B cell (primary cell): ENCODE data around the gene PSME2. TPM values are rescaled to one million over a fixed set of nuclear protein-coding genes. Genes with fewer than 3 reads are reported as not detected.

Source experiments
- ATAC-seq: fragments of 200-7000 bp; cut with Tn5 transposase; one replicate; pipeline ENCODE4 v1.10.0; 2021; ENCODE audit warnings: low read depth, mild to moderate bottlenecking, moderate number of reproducible peaks, moderate library complexity
- CTCF ChIA-PET: fragments of 350-600 bp; sonication (Branson Sonifier 250); formaldehyde crosslinking; loops from one replicate; lab custom pipeline; 2021; ENCODE audit warnings: antibody characterized with exemption, inconsistent platforms; lab: Charles Lee
- POLR2A ChIA-PET: fragments of 350-600 bp; sonication (Branson Sonifier 250); formaldehyde crosslinking; loops from one replicate; lab custom pipeline; 2021; ENCODE audit warnings: antibody characterized with exemption; lab: Charles Lee
- DNase-seq: peaks from one replicate; pipeline ENCODE4 v3.0.0; 2013
- H2AFZ ChIP-seq: 2 replicates; pipeline ENCODE4 v1.6.1; 2012; ENCODE audit warnings: mild to moderate bottlenecking, low read depth, low read length; ENCODE audit not compliant: insufficient read depth, poor library complexity, severe bottlenecking
- H3K27ac ChIP-seq, 2 donors: 1 replicate in 1 of 2; 2 replicates in 1 of 2; pipeline ENCODE4 v1.5.1; 2012 to 2013; ENCODE audit warnings: low read length in 2 of 2, mild to moderate bottlenecking in 2 of 2, moderate library complexity in 1 of 2
- H3K27me3 ChIP-seq, 4 experiments: fragments of 200-600 bp in 1 of 4; sonication (generic) in 1 of 4; replicated peaks in 1 of 4; 1 replicate in 2 of 4; 2 replicates in 2 of 4; pipeline versions ENCODE4 v1.6.1 to v1.7.0; 2013 to 2016; ENCODE audit warnings: low read length in 3 of 4, mild to moderate bottlenecking in 2 of 4, mixed read lengths in 1 of 4, moderate library complexity in 1 of 4; ENCODE audit not compliant: insufficient read depth in 4 of 4, control insufficient read depth in 3 of 4; ENCODE audit errors: control extremely low read depth in 1 of 4
- H3K36me3 ChIP-seq, 2 experiments: replicated peaks in 1 of 2; 1 replicate in 1 of 2; 2 replicates in 1 of 2; pipeline versions ENCODE4 v1.6.1 to v1.7.1; 2013; ENCODE audit warnings: low read length in 1 of 2; ENCODE audit not compliant: insufficient read depth in 2 of 2, control insufficient read depth in 1 of 2; ENCODE audit errors: control extremely low read depth in 1 of 2, extremely low read depth in 1 of 2
- H3K4me1 ChIP-seq, 2 donors: fragments of 200-600 bp in 1 of 2; sonication (generic) in 1 of 2; 1 replicate in 1 of 2; 2 replicates in 1 of 2; pipeline versions ENCODE4 v1.5.1 to v1.6.1; 2013 to 2017; ENCODE audit warnings: low read length in 2 of 2; ENCODE audit not compliant: control insufficient read depth in 2 of 2, insufficient read depth in 2 of 2
- H3K4me2 ChIP-seq: replicated peaks from 2 replicates; pipeline ENCODE3; 2012; ENCODE audit warnings: mild to moderate bottlenecking, low read depth, low read length; ENCODE audit not compliant: poor library complexity, severe bottlenecking
- H3K4me3 ChIP-seq, 5 experiments: fragments of 200-600 bp in 1 of 5; sonication (generic) in 1 of 5; 1 replicate in 3 of 5; 2 replicates in 2 of 5; pipeline versions ENCODE4 v1.5.1 to v1.7.0; 2011 to 2016; ENCODE audit warnings: low read length in 4 of 5, mild to moderate bottlenecking in 4 of 5, low read depth in 2 of 5, control low read depth in 1 of 5, moderate library complexity in 1 of 5; ENCODE audit not compliant: insufficient read depth in 1 of 5; ENCODE audit errors: control extremely low read depth in 1 of 5, extremely low read depth in 1 of 5
- H3K79me2 ChIP-seq: fragments of 200-600 bp; sonication (generic); one replicate; pipeline ENCODE4 v1.6.0; 2016; ENCODE audit warnings: low read length; ENCODE audit not compliant: control insufficient read depth, insufficient read depth
- H3K9ac ChIP-seq: fragments of 200-600 bp; sonication (generic); 2 replicates; pipeline ENCODE4 v1.6.1; 2017; ENCODE audit warnings: mild to moderate bottlenecking, low read length, moderate library complexity
- H3K9me3 ChIP-seq, 3 donors: one replicate each; pipeline versions ENCODE4 v1.6.1 to v1.7.1; 2013; ENCODE audit warnings: low read length in 2 of 3; ENCODE audit not compliant: control insufficient read depth in 2 of 3, insufficient read depth in 1 of 3; ENCODE audit errors: control extremely low read depth in 1 of 3
- H4K20me1 ChIP-seq: 2 replicates; pipeline ENCODE4 v1.6.0; 2012; ENCODE audit warnings: mild to moderate bottlenecking, low read length; ENCODE audit not compliant: insufficient read depth, control insufficient read depth, poor library complexity, severe bottlenecking
- H3K27ac Mint-ChIP-seq: one replicate; pipeline ENCODE4 v1.8.0; 2021; ENCODE audit warnings: mixed read lengths
- H3K27me3 Mint-ChIP-seq: one replicate; pipeline ENCODE4 v1.8.0; 2021; ENCODE audit warnings: mixed read lengths
- H3K4me1 Mint-ChIP-seq: one replicate; pipeline ENCODE4 v1.8.0; 2021; ENCODE audit warnings: mixed read lengths
- H3K4me3 Mint-ChIP-seq: one replicate; pipeline ENCODE4 v1.8.0; 2021; ENCODE audit warnings: mixed read lengths
- H3K9me3 Mint-ChIP-seq: one replicate; pipeline ENCODE4 v1.8.0; 2022; ENCODE audit warnings: mixed read lengths; ENCODE audit not compliant: insufficient read depth
- CTCF ChIP-seq: fragments of 200-600 bp; IDR thresholded peaks from one replicate; pipeline ENCODE4 v1.8.0; 2022; ENCODE audit warnings: antibody characterized with exemption, mild to moderate bottlenecking
- EZH2 ChIP-seq: IDR thresholded peaks from 2 replicates; pipeline ENCODE4 v1.6.1; 2012; ENCODE audit warnings: borderline replicate concordance, low read depth, mild to moderate bottlenecking, moderate library complexity, low read length; ENCODE audit not compliant: insufficient read depth, poor library complexity, severe bottlenecking
- WGBS: methylation state at CpG from one replicate; pipeline ENCODE4 v1.1.5; 2013; ENCODE audit warnings: missing lambda C conversion rate; ENCODE audit not compliant: insufficient coverage; 5-methylcytosine and 5-hydroxymethylcytosine counted together
- intact Hi-C: fragments of 100-400 bp; cut with micrococcal nuclease; formaldehyde crosslinking; loops from one replicate; pipeline ENCODE4 v1.10.0; 2022
- polyA plus RNA-seq: library from polyadenylated mRNA; depleted of rRNA; stranded (reverse); fragments of >200 nt; gene quantifications from 2 replicates; pipeline ENCODE4 v1.2.3, GENCODE V29; 2012
- total RNA-seq, 2 donors: library from RNA; stranded (reverse); fragments of 120-200 nt in 1 of 2; gene quantifications; 1 replicate in 1 of 2; 2 replicates in 1 of 2; pipeline versions ENCODE4 v1.2.3 to v1.2.4, GENCODE V29; 2013 to 2022

PSME2 gene
- total and polyA plus RNA-seq, 2 donors (not counting 1 experiment from before 2014, with no cell fraction given): 126 to 141 TPM

GRCh38 chr14:24188251-24189058 is 42.0 kb upstream of the PSME2 start, which contains the start of gene IPO4:
IPO4 (minus strand) TSS chr14:24188816; CDS start chr14:24188787, 29 bp downstream.
- Histone ChIP-seq H4K20me1 (no peaks in the 10 kb centered on the region), H3K79me2 (peaks cover 58% of the 10 kb centered on the region), H3K9me3 (no peaks in the 10 kb centered on the region), H3K36me3 (peaks cover 3 to 45% of the 10 kb centered on the region in 2 experiments), H3K27me3 (no peaks in the 10 kb centered on the region), H3K27ac (peak within 1 kb of the TSS; percentile 63 to 86), H3K4me3 (peak within 1 kb of the TSS; percentile 32 to 79 (median 70)), H3K4me1 (peaks cover 14 to 17% of the 10 kb centered on the region in 2 donors), H2AFZ (peak within 1 kb of the TSS; percentile 76), H3K4me2 (peak within 1 kb of the TSS; percentile 96), H3K9ac (peak within 1 kb of the TSS; percentile 70)
- ATAC-seq (peak; percentile 93), DNase-seq (peak; percentile 96)
- TF ChIP-seq CTCF: no peak
- TF ChIP-seq EZH2: no peak
- Mint-ChIP-seq H3K27me3 (no peaks in the 10 kb centered on the region), H3K9me3 (no peaks in the 10 kb centered on the region), H3K4me3 (peak within 1 kb of the TSS; percentile 93), H3K4me1 (peaks cover 35% of the 10 kb centered on the region), H3K27ac (peak within 1 kb of the TSS; percentile 87)
- CTCF ChIA-PET: interaction anchor here (0.7 to 3.7 kb wide), 13 partner anchors 25 to 122 kb away, joined by 3 to 21 read pairs (median 4); partner anchors contain the start of genes CHMP4A, CIDEB, DCAF11 and IRF9
- under 1% methylated on average over 65 of the region's 65 CpGs for WGBS
- intact Hi-C loops: loop anchor here (1.0 kb wide), 8 partner anchors 8 to 74 kb away; partner anchors contain the start of genes CHMP4A, DCAF11, GMPR2 and IRF9
- POLR2A ChIA-PET: interaction anchor here (0.6 to 2.1 kb wide), 11 partner anchors 15 to 86 kb away, joined by 3 to 9 read pairs (median 4); partner anchors contain the start of genes CHMP4A, IRF9, MDP1 and PSME1
